HG03280 (cell line): ENCODE results near the gene TGM1.
"Not testable (repeated sequence)": the region's sequence is repeated elsewhere in the genome, so short reads cannot be mapped to it uniquely, and the experiment has no call there.

ENCODE experiments used
- ATAC-seq: cut with Tn5 transposase; IDR thresholded peaks from one replicate; pipeline ENCODE4 v1.9.1; 2021; ENCODE audit warnings: mild to moderate bottlenecking, moderate library complexity; ENCODE audit not compliant: unreplicated experiment

The TGM1 gene

DNA sequence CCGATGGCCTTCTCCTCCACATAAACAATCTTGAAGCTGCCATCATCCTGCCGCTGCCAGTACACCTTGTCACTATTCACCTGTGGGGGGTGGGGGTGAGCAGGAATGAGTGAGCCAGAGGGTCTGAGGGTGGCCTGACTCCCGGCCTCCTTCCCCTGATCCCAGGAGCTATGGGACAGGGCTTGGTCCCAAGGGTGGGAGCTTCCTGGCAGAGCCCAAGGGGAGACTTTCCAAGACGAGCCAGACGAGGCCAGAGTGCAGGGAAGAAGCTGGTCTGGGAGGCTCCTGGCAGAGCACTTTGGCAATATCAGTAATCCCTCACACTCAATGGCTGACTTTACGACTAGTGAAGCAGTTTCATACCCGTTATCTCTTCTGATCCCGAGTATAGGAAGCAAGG lies 7.5 kb downstream of the TGM1 start:
- ATAC-seq, result no peak

DNA sequence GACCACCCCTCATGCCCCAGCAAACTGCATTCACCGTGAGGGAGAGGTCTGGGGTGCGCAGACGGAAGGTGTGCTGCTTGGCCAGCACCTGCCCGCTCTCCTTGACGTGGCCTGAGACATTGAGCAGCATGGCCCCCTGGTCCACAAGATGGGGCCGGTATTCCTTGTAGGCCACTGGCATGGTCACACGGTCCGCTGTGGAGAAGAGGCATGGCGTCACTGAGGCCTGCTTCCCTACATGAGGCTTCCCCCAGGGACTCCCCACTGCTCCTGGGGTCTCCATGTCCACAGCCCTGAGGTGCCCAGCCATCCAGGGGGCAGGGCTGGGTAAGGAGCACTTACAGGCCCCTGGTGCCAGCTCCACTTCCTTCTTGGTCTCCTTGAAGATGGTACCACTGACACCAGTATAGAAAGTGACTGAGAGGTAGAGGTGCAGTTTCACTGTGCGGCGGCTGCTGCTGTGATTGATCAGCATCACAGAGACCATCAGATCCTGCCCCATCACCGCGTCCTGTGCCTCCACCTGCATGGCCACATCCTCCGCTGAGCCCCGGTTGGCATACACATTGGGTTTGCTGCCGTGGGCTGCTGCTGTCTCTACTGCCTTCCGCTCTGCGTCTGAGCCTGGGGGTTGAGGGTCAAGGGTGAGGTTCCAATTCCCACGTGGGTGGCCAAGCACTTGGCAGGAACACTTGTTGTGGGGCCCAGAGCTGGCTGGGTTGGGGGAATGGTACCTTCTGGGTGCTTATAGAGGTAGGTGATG lies 8.2 kb downstream of the TGM1 start:
- ATAC-seq, result no peak

- no peak for ATAC-seq
These were observed 9.0 kb downstream of the TGM1 start for GRCh38 chr14:24253936-24254335.

- ATAC-seq, result no peak
These were observed 10.5 kb downstream of the TGM1 start for GRCh38 chr14:24252289-24253124.

- no peak for ATAC-seq
These were observed 11.1 kb downstream of the TGM1 start for GRCh38 chr14:24251880-24252288.

- no peak for ATAC-seq
These were observed 12.6 kb downstream of the TGM1 start for GRCh38 chr14:24250354-24250753.

DNA sequence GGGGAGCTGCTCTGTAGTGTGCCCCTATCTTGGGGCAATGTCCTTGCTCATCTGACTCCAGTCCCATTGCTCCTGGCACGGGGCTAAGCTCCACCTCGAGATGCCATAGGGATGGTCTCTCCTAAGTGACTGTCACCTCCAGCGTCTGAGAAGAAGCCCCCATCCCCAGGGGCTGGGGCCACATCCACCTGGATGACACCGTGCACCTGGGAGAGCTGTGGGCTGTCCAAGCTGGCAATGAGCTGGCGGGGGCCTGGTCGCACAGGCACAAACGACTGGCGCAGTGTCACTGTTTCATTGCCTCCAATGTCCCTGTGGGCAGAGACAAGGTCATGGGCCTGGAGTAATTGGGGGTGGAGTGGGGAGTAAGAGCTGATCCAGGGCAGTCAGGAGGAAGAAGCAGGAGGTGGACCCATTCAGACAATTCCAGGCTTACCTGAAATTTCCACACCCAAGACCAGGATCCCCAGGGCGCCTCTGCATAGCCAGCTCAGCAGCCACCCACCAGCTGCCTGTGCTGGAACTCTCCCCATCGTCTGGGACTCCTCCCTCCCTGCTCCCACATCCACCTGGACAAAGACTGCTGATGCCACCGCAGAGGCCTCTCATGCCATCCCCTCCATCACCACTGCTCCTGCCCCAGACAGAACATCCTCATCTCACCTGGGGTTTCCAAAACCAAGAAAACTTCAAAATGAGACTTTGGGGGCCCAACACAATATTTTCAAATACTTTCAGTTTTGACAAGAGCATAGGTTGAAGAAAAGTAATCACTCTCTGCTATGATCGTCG lies 13.6 kb downstream of the TGM1 start:
- no peak for ATAC-seq

GRCh38 chr14:24247422-24247821 lies 15.6 kb downstream of the TGM1 start:
- no peak for ATAC-seq

- peak; percentile 26 for ATAC-seq
These were observed 16.2 kb downstream of the TGM1 start for GRCh38 chr14:24246765-24247212.

- ATAC-seq, result not testable (repeated sequence)
These were observed 17.6 kb downstream of the TGM1 start for GRCh38 chr14:24245350-24245749.

DNA sequence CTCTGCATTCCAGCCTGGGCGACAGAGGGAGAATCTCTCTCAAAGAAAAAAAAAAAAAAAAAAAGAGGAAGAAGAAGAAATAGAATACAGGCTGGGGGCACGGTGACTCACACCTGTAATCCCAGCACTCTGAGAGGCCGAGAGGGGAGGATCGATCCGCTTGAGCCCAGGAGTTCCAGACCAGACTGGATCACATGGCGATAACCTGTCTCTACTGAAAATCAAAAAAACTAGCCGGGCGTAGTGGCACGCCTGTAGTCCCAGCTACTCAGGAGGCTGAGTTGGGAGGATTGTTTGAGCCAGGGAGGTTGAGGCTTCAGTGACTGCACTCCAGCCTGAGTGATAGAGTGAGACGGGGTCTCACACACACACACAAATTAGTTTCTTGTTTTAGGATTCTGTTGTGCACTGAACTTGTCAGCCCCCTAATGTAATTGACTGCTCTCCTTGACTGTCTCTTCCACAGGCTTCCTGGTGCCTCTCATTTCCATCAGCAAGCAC lies 19.6 kb downstream of the TGM1 start:
- ATAC-seq, result no peak

- ATAC-seq, result peak; percentile 83
These were observed 21.0 kb downstream of the TGM1 start for GRCh38 chr14:24241829-24242443.

GRCh38 chr14:24240110-24240918 lies 22.7 kb downstream of the TGM1 start:
- no peak for ATAC-seq

- ATAC-seq, result no peak
These were observed 24.4 kb downstream of the TGM1 start for GRCh38 chr14:24238527-24239037.

- no peak for ATAC-seq
These were observed 24.9 kb downstream of the TGM1 start for GRCh38 chr14:24238123-24238522.

DNA sequence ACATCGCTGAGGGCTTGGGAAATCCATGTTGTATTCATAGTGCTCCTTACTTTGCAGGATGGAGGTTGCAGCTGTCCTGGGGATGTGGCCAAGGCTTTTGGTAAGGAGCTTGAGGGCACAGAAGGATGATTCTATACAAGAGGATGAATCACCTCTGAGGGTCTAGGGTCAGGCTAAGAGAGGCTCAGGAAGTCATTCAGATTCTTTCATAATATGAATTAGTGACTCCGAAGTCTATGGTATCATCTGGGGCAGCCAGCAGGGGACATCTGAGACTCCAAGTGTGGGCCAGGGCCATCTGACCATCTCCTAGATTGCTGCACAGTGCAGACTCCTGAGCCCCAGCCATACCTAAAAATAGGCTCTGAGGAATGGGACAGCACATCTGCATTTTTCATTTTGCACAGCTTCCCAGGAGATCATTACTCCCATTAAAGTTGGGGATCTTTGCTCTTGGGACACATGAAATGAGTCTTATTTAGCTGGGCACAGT lies 25.5 kb downstream of the TGM1 start:
- no peak for ATAC-seq

DNA sequence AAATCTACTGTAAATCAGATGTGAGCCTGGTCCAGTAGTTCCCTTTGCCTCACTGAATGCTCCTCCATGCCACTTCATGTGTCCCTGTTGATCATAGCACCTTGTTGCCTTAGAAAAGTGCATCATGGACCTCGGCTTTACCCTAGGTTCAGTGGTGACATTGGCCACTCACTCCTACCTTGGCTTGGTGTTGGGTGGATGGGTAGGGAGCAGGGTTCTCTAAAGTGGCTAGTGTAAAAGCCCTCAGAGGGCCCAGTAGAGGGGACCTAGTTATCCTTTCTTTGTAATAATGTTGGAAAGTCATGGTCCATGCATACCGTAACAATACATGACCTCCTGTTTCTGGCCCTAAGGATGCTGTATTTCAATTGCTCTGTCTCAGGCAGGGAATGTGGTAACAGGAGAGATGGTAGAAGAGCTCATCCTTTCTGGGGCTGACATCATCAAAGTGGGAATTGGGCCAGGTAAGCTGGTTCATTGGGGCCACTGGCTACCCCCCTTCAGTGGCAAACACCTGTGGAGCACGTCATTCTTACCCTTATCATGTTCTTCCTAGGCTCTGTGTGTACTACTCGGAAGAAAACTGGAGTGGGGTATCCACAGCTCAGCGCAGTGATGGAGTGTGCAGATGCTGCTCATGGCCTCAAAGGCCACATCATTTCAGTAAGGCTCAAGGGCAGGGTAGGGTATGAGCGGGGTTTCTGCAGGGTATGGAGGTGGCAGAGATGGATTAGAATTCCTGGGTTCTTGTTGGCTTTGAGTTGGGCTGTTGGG lies 26.1 kb downstream of the TGM1 start:
- ATAC-seq, result no peak

DNA sequence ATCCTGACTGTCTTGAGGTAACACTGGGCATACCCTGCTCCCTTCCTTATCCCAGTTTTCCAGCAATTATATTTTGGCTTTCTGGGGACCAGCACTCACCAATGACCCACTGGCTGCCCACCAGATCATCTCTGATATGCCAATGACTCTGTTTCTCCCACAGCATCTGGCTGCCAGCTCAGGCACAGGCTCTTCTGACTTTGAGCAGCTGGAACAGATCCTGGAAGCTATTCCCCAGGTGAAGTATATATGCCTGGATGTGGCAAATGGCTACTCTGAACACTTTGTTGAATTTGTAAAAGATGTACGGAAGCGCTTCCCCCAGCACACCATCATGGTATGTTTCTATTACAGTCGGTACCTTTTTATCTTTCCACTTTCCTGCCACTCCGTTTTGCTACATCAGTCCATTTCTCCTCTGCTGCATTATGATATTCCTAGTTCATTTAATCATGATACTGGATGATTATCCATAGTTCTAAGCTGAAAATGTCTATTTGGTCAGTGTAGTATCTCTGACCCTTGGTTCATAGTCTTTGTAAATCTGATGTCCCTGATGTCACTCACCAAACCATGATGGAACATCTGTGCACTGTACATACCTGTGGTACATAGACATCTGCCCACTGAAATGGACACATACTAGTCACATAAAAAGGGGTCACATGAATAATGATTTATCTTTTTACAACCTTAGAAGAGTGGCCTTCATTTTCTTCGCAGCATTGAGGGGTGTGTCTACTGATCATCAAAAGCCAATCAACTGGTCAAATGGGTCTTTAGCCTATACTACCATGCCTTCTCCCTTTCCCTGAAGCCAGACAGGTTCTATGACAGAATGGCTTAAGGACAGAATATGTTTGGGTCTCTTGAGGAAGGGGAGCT lies 26.9 kb downstream of the TGM1 start:
- ATAC-seq, result no peak
